ENCODE data around the gene NRTN. TPM values are rescaled to one million over a fixed set of nuclear protein-coding genes. Genes with fewer than 3 reads are reported as not detected.
"Not testable (repeated sequence)": the region's sequence is repeated elsewhere in the genome, so short reads cannot be mapped to it uniquely, and the experiment has no call there.

The NRTN gene
- total RNA-seq, 2 donors from 2014 or later: 0.35 to 0.39 TPM

GRCh38 chr19:5843295-5843927 is 38.5 kb downstream of the NRTN start:
- H3K4me1 Mint-ChIP-seq: no peaks in the 10 kb centered on the region
- ATAC-seq (no peak), DNase-seq (no peak)
- no peak overlapping the region for H3K27ac Mint-ChIP-seq
- no peak overlapping the region for H3K4me3 Mint-ChIP-seq
- no peaks in the 10 kb centered on the region for H3K36me3 Mint-ChIP-seq (ENCODE audit: low read depth)
- H3K27me3 Mint-ChIP-seq: peaks cover 2% of the 10 kb centered on the region
- H3K9me3 ChIP-seq (ENCODE audit: control insufficient read depth, low read length, poor library complexity, severe bottlenecking): no peaks in the 10 kb centered on the region

GRCh38 chr19:5844456-5845433 is 39.9 kb downstream of the NRTN start:
- H3K36me3 Mint-ChIP-seq (ENCODE audit: low read depth): no peaks in the 10 kb centered on the region
- H3K4me3 Mint-ChIP-seq: no peak overlapping the region
- H3K27me3 Mint-ChIP-seq: no peaks in the 10 kb centered on the region
- ATAC-seq (no peak), DNase-seq (no peak)
- H3K9me3 ChIP-seq (ENCODE audit: control insufficient read depth, low read length, poor library complexity, severe bottlenecking): no peaks in the 10 kb centered on the region
- H3K4me1 Mint-ChIP-seq: no peaks in the 10 kb centered on the region
- no peak overlapping the region for H3K27ac Mint-ChIP-seq

- not testable (repeated sequence) for H3K27me3 Mint-ChIP-seq; H3K4me1 Mint-ChIP-seq; H3K27ac Mint-ChIP-seq; H3K36me3 Mint-ChIP-seq (ENCODE audit: low read depth); DNase-seq; ATAC-seq; H3K4me3 Mint-ChIP-seq; H3K9me3 ChIP-seq (ENCODE audit: control insufficient read depth, low read length, poor library complexity, severe bottlenecking)
Observed at GRCh38 chr19:5847846-5848245, 43.0 kb downstream of the NRTN start.

GRCh38 chr19:5848621-5849020 is 43.8 kb downstream of the NRTN start:
- ATAC-seq; H3K36me3 Mint-ChIP-seq (ENCODE audit: low read depth); H3K4me1 Mint-ChIP-seq; H3K9me3 ChIP-seq (ENCODE audit: control insufficient read depth, low read length, poor library complexity, severe bottlenecking); H3K27me3 Mint-ChIP-seq; H3K27ac Mint-ChIP-seq; DNase-seq; H3K4me3 Mint-ChIP-seq: not testable (repeated sequence)

GRCh38 chr19:5850189-5850588 is 45.3 kb downstream of the NRTN start:
- no peak overlapping the region for H3K4me3 Mint-ChIP-seq
- peaks cover 5% of the 10 kb centered on the region for H3K4me1 Mint-ChIP-seq
- H3K27me3 Mint-ChIP-seq: peaks cover 9% of the 10 kb centered on the region
- H3K27ac Mint-ChIP-seq: no peak overlapping the region
- no peak for ATAC-seq
- H3K9me3 ChIP-seq (ENCODE audit: control insufficient read depth, low read length, poor library complexity, severe bottlenecking): no peaks in the 10 kb centered on the region
- H3K36me3 Mint-ChIP-seq (ENCODE audit: low read depth): peaks cover 3% of the 10 kb centered on the region
- no peak for DNase-seq

GRCh38 chr19:5850743-5851293 is 46.0 kb downstream of the NRTN start:
- Mint-ChIP-seq H3K27ac (no peak overlapping the region), H3K36me3 (ENCODE audit: low read depth) (peaks cover 3% of the 10 kb centered on the region), H3K27me3 (peaks cover 9% of the 10 kb centered on the region), H3K4me1 (peaks cover 5% of the 10 kb centered on the region), H3K4me3 (no peak overlapping the region)
- H3K9me3 ChIP-seq (ENCODE audit: control insufficient read depth, low read length, poor library complexity, severe bottlenecking): no peaks in the 10 kb centered on the region
- no peak for DNase-seq
- no peak for ATAC-seq

- H3K9me3 ChIP-seq (ENCODE audit: control insufficient read depth, low read length, poor library complexity, severe bottlenecking): no peaks in the 10 kb centered on the region
- no peak within 1 kb of the TSS for H3K4me3 Mint-ChIP-seq
- ATAC-seq (no peak), DNase-seq (no peak)
- H3K27me3 Mint-ChIP-seq: peaks cover 9% of the 10 kb centered on the region
- H3K4me1 Mint-ChIP-seq: peaks cover 5% of the 10 kb centered on the region
- H3K27ac Mint-ChIP-seq: no peak within 1 kb of the TSS
- H3K36me3 Mint-ChIP-seq (ENCODE audit: low read depth): peaks cover 3% of the 10 kb centered on the region
Observed at GRCh38 chr19:5851302-5851701, 46.4 kb downstream of the NRTN start, which contains the start of gene FUT3. FUT3 (minus strand) TSS chr19:5851449.

GRCh38 chr19:5854121-5854520 is 49.3 kb downstream of the NRTN start:
- not testable (repeated sequence) for H3K4me1 Mint-ChIP-seq; H3K27me3 Mint-ChIP-seq; H3K9me3 ChIP-seq (ENCODE audit: control insufficient read depth, low read length, poor library complexity, severe bottlenecking); ATAC-seq; H3K4me3 Mint-ChIP-seq; DNase-seq; H3K36me3 Mint-ChIP-seq (ENCODE audit: low read depth)
- peak overlapping the region; percentile 43 for H3K27ac Mint-ChIP-seq

GRCh38 chr19:5855151-5855550 is 50.3 kb downstream of the NRTN start:
- H3K4me1 Mint-ChIP-seq; H3K4me3 Mint-ChIP-seq; H3K36me3 Mint-ChIP-seq (ENCODE audit: low read depth); H3K27me3 Mint-ChIP-seq; H3K9me3 ChIP-seq (ENCODE audit: control insufficient read depth, low read length, poor library complexity, severe bottlenecking); H3K27ac Mint-ChIP-seq; DNase-seq; ATAC-seq: not testable (repeated sequence)

GRCh38 chr19:5857203-5858081 is 52.6 kb downstream of the NRTN start:
- ATAC-seq (no peak), DNase-seq (no peak)
- H3K4me3 Mint-ChIP-seq: no peak overlapping the region
- H3K9me3 ChIP-seq (ENCODE audit: control insufficient read depth, low read length, poor library complexity, severe bottlenecking): no peaks in the 10 kb centered on the region
- H3K27ac Mint-ChIP-seq: no peak overlapping the region
- peaks cover 3% of the 10 kb centered on the region for H3K36me3 Mint-ChIP-seq (ENCODE audit: low read depth)
- peaks cover 14% of the 10 kb centered on the region for H3K27me3 Mint-ChIP-seq
- H3K4me1 Mint-ChIP-seq: peaks cover 4% of the 10 kb centered on the region

- Mint-ChIP-seq H3K27me3 (peaks cover 23% of the 10 kb centered on the region), H3K4me1 (peaks cover 2% of the 10 kb centered on the region), H3K4me3 (no peak overlapping the region), H3K36me3 (ENCODE audit: low read depth) (no peaks in the 10 kb centered on the region), H3K27ac (no peak overlapping the region)
- no peak for DNase-seq
- H3K9me3 ChIP-seq (ENCODE audit: control insufficient read depth, low read length, poor library complexity, severe bottlenecking): no peaks in the 10 kb centered on the region
- ATAC-seq: no peak
Observed at GRCh38 chr19:5863030-5863665, 58.3 kb downstream of the NRTN start.

- ATAC-seq (no peak), DNase-seq (no peak)
- H3K4me1 Mint-ChIP-seq: peaks cover 2% of the 10 kb centered on the region
- H3K36me3 Mint-ChIP-seq (ENCODE audit: low read depth): no peaks in the 10 kb centered on the region
- peaks cover 23% of the 10 kb centered on the region for H3K27me3 Mint-ChIP-seq
- H3K4me3 Mint-ChIP-seq: no peak overlapping the region
- no peak overlapping the region for H3K27ac Mint-ChIP-seq
- no peaks in the 10 kb centered on the region for H3K9me3 ChIP-seq (ENCODE audit: control insufficient read depth, low read length, poor library complexity, severe bottlenecking)
Observed at GRCh38 chr19:5864013-5864720, 59.3 kb downstream of the NRTN start.
